Measurements from ENCODE around the gene KRT3. TPM values are rescaled to one million over a fixed set of nuclear protein-coding genes. Genes with fewer than 3 reads are reported as not detected.
A peak's percentile ranks its signal among the peaks of the same experiment; 100 is the strongest.

KRT3 gene
- total RNA-seq, 1 donor from 2014 or later = not detected

- Mint-ChIP-seq H3K27ac (ENCODE audit: unreplicated experiment) (peak overlapping the region; percentile 23), H3K9me3 (no peaks in the 10 kb centered on the region), H3K27me3 (ENCODE audit: low read depth) (peaks cover 5% of the 10 kb centered on the region), H3K36me3 (ENCODE audit: low read depth) (no peaks in the 10 kb centered on the region), H3K4me1 (peaks cover 9% of the 10 kb centered on the region), H3K4me3 (no peak overlapping the region)
- TF ChIP-seq CTCF (conservative IDR thresholded peaks at IDR 0.05) = no peak
- DNase-seq (ENCODE audit: low read depth, low spot score) = no peak
Measured at GRCh38 chr12:52821071-52821730, 25.3 kb upstream of the KRT3 start.

DNA sequence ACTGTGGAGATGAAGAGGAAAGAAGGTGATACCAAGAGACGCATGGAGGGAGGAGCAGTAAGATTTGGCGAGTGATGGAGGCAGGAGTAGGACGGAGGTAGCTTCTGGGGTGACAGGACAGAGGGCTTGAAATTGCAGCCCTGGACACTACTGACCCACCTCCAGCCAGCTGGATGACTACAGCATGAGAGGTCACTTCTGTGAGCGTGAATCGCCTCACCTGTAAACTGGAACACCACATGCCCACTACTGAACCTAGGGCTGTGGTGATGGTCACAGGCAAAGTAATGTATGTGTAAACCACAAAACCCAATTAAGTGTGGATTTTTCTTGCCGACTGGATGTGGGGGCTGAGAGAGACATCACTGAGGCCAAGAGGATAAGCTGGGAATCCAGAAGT, 24.6 kb upstream of the KRT3 start:
- Mint-ChIP-seq H3K27ac (ENCODE audit: unreplicated experiment) (peak overlapping the region; percentile 45), H3K36me3 (ENCODE audit: low read depth) (no peaks in the 10 kb centered on the region)

DNA sequence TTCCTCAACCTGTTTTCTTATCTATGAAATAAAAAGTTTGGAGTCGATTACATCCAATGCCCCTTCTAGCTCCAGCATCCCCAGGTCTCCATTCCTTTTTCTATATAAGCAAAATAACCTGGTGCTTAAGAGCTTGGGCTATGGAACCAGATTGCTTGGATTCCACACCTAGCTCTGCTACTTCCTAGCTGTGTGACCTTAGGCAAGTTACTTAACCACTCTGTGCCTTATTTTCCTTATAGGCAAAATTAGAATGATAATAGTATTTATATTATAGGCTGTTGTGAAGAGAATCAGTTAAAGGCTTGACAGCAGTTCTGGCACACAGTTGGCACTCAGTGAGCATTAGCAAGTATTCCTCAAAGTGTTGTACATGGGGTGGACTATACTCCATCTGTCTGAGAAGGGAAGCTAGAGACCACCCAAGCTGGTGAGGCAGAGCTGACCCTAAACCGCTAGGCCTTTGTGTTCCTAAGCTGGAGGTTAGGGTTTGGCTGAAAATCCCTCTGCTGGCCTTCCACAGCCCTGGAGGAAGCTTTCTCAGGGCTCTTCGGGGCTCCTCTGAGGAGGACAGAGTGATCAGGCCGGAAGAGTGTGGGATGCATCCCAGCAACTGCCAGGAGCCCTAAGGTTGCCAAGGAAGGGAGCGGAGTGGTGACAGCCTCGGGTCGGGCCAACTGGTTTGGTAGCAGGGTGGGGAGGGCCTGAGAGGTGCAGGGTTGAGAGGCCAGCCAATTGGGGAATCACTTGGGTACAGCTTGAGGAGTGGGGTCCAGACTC, 24.0 kb upstream of the KRT3 start:
- H3K4me3 Mint-ChIP-seq = no peak overlapping the region
- H3K9me3 Mint-ChIP-seq = no peaks in the 10 kb centered on the region
- DNase-seq (ENCODE audit: low read depth, low spot score) = no peak
- peaks cover 5% of the 10 kb centered on the region for H3K27me3 Mint-ChIP-seq (ENCODE audit: low read depth)
- no peaks in the 10 kb centered on the region for H3K36me3 Mint-ChIP-seq (ENCODE audit: low read depth)
- no peak overlapping the region for H3K27ac Mint-ChIP-seq (ENCODE audit: unreplicated experiment)
- TF ChIP-seq CTCF (conservative IDR thresholded peaks at IDR 0.05) = no peak
- peaks cover 9% of the 10 kb centered on the region for H3K4me1 Mint-ChIP-seq

More for the DNA sequence above, 24.6 kb upstream of the KRT3 start:
- Mint-ChIP-seq H3K4me1 (peaks cover 9% of the 10 kb centered on the region), H3K4me3 (no peak overlapping the region), H3K27me3 (ENCODE audit: low read depth) (peaks cover 5% of the 10 kb centered on the region), H3K9me3 (no peaks in the 10 kb centered on the region)
- no peak for TF ChIP-seq CTCF (conservative IDR thresholded peaks at IDR 0.05)
- no peak for DNase-seq (ENCODE audit: low read depth, low spot score)

DNA sequence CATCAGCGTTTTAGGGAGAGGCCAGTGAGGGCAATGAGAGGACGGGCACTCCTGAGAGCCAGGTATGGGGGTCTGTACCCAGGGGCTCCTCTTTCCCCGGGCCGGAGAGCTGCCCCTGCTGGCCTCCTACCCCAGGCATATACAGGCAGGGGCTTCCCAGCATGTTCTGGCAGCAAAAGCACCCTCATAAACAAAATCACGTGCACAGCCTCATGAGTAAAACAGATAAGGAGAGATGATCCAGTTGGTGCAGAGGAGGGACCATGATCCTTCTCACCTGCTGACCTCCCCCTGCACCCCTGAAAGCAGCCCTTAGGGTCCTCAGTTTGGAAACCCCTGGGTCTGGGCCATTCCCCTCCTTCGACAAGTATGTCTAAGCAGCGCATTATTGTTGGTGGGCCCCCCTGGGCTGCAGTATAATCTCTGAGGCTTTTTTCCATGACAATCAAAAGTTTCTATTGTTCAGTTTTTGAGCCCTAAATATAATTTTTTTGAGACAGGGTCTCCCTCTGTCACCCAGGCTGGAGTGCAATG, 23.0 kb upstream of the KRT3 start:
- peaks cover 9% of the 10 kb centered on the region for H3K4me1 Mint-ChIP-seq
- H3K27me3 Mint-ChIP-seq (ENCODE audit: low read depth) = peaks cover 5% of the 10 kb centered on the region
- H3K27ac Mint-ChIP-seq (ENCODE audit: unreplicated experiment) = no peak overlapping the region
- no peak for TF ChIP-seq CTCF (conservative IDR thresholded peaks at IDR 0.05)
- H3K4me3 Mint-ChIP-seq = no peak overlapping the region
- H3K36me3 Mint-ChIP-seq (ENCODE audit: low read depth) = no peaks in the 10 kb centered on the region
- H3K9me3 Mint-ChIP-seq = no peaks in the 10 kb centered on the region
- DNase-seq (ENCODE audit: low read depth, low spot score) = no peak

DNA sequence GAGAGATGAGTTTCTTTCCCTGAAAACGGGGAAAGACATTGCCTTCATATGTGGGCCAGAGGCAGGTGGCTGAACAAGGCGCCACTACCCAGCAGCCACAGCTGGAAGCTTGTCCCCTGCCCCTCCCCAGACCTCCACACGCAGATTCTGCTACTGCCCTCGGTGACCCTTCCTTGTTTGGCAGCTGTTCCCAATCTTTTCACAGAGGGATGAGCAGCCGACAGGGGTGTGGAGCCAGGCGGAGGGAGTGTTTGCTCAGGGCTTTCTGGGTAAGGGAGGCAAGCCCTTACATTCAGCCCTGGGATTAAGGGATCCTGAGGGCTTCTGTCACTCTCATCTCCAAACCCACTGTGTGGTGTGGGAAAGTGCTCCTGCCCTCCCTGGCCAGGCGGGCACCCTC, 22.5 kb upstream of the KRT3 start:
- H3K36me3 Mint-ChIP-seq (ENCODE audit: low read depth) = no peaks in the 10 kb centered on the region
- peaks cover 5% of the 10 kb centered on the region for H3K27me3 Mint-ChIP-seq (ENCODE audit: low read depth)
- peaks cover 9% of the 10 kb centered on the region for H3K4me1 Mint-ChIP-seq
- H3K9me3 Mint-ChIP-seq = no peaks in the 10 kb centered on the region
- H3K4me3 Mint-ChIP-seq = no peak overlapping the region
- H3K27ac Mint-ChIP-seq (ENCODE audit: unreplicated experiment) = no peak overlapping the region
- no peak for DNase-seq (ENCODE audit: low read depth, low spot score)
- TF ChIP-seq CTCF (conservative IDR thresholded peaks at IDR 0.05) = no peak

All from neural crest cell (in vitro differentiated cells).